HepG2 (cell line): ENCODE results near the gene SOAT2. TPM values are rescaled to one million over a fixed set of nuclear protein-coding genes. Genes with fewer than 3 reads are reported as not detected.
A peak's percentile ranks its signal among the peaks of the same experiment; 100 is the strongest.

ENCODE experiments used
- BORCS8-MEF2B ChIP-seq: sonication (generic); formaldehyde crosslinking; IDR thresholded peaks from 2 replicates; pipeline ENCODE4 v1.8.0; 2022; ENCODE audit warnings: mild to moderate bottlenecking, missing genetic modification reagents
- HNF4A ChIP-seq: sonication (generic); formaldehyde crosslinking; IDR thresholded peaks from 2 replicates; pipeline ENCODE4 v1.4.0; 2020; ENCODE audit warnings: missing genetic modification reagents
- ISL2 ChIP-seq: sonication (generic); formaldehyde crosslinking; IDR thresholded peaks from 2 replicates; pipeline ENCODE4 v1.5.0; 2020; ENCODE audit warnings: missing genetic modification reagents
- KDM5B ChIP-seq: sonication (generic); formaldehyde crosslinking; IDR thresholded peaks from 2 replicates; pipeline ENCODE4 v1.4.0; 2020; ENCODE audit warnings: missing genetic modification reagents, mild to moderate bottlenecking, borderline replicate concordance
- KMT2B ChIP-seq: IDR thresholded peaks from 2 replicates; pipeline ENCODE4 v1.6.1; 2016; ENCODE audit warnings: missing genetic modification reagents, missing compliant biosample characterization
- LBX2 ChIP-seq: sonication (generic); formaldehyde crosslinking; IDR thresholded peaks from 2 replicates; pipeline ENCODE4 v1.5.0; 2020; ENCODE audit warnings: missing genetic modification reagents, mild to moderate bottlenecking, borderline replicate concordance
- MXD4 ChIP-seq: IDR thresholded peaks from 2 replicates; pipeline ENCODE4 v1.6.1; 2016; ENCODE audit warnings: mild to moderate bottlenecking, missing biosample characterization, missing genetic modification reagents
- NKX3-1 ChIP-seq: sonication (generic); formaldehyde crosslinking; IDR thresholded peaks from 2 replicates; pipeline ENCODE4 v1.5.0; 2020; ENCODE audit warnings: missing genetic modification reagents
- PATZ1 ChIP-seq: sonication (generic); formaldehyde crosslinking; IDR thresholded peaks from 2 replicates; pipeline ENCODE4 v1.4.0; 2020; ENCODE audit warnings: missing genetic modification reagents
- PCBP2 ChIP-seq: fragments of 200-400 bp; formaldehyde crosslinking; optimal IDR thresholded peaks from 2 replicates; pipeline ENCODE3; 2018; ENCODE audit warnings: low read length, low read depth; ENCODE audit not compliant: poor library complexity, severe bottlenecking
- RBFOX2 ChIP-seq: fragments of 200-400 bp; formaldehyde crosslinking; IDR thresholded peaks from 2 replicates; pipeline ENCODE4 v1.6.1; 2017; ENCODE audit warnings: low read depth, mild to moderate bottlenecking, low read length
- RNF219 ChIP-seq: sonication (generic); formaldehyde crosslinking; IDR thresholded peaks from 2 replicates; pipeline ENCODE4 v1.5.0; 2020; ENCODE audit warnings: mild to moderate bottlenecking, missing genetic modification reagents
- SAFB2 ChIP-seq: sonication (generic); formaldehyde crosslinking; IDR thresholded peaks from 2 replicates; pipeline ENCODE4 v1.5.1; 2020; ENCODE audit warnings: missing genetic modification reagents, low read depth, mild to moderate bottlenecking, borderline replicate concordance
- SALL1 ChIP-seq: sonication (generic); formaldehyde crosslinking; IDR thresholded peaks from 2 replicates; pipeline ENCODE4 v1.8.0; 2022; ENCODE audit warnings: mild to moderate bottlenecking, missing genetic modification reagents
- TFDP1 ChIP-seq: IDR thresholded peaks from 2 replicates; pipeline ENCODE4 v1.6.1; 2016; ENCODE audit warnings: missing compliant biosample characterization, missing genetic modification reagents, borderline replicate concordance
- ZFP37 ChIP-seq: sonication (generic); formaldehyde crosslinking; IDR thresholded peaks from 2 replicates; pipeline ENCODE4 v1.4.0; 2020; ENCODE audit warnings: missing genetic modification reagents, borderline replicate concordance
- ZMYM2 ChIP-seq: sonication (generic); formaldehyde crosslinking; IDR thresholded peaks from 2 replicates; pipeline ENCODE4 v1.8.0; 2022; ENCODE audit warnings: mild to moderate bottlenecking, missing genetic modification reagents
- ZMYM4 ChIP-seq: sonication (generic); formaldehyde crosslinking; IDR thresholded peaks from 2 replicates; pipeline ENCODE4 v1.8.1; 2023; ENCODE audit warnings: mild to moderate bottlenecking, missing genetic modification reagents
- ZNF362 ChIP-seq: sonication (generic); formaldehyde crosslinking; IDR thresholded peaks from 2 replicates; pipeline ENCODE4 v1.4.0; 2020; ENCODE audit warnings: missing genetic modification reagents, mild to moderate bottlenecking, borderline replicate concordance
- ZNF549 ChIP-seq: sonication (generic); formaldehyde crosslinking; IDR thresholded peaks from 2 replicates; pipeline ENCODE4 v1.5.0; 2020; ENCODE audit warnings: missing genetic modification reagents
- ZNF768 ChIP-seq: sonication (generic); formaldehyde crosslinking; IDR thresholded peaks from 2 replicates; pipeline ENCODE4 v1.4.0; 2020; ENCODE audit warnings: missing genetic modification reagents
- ZNF891 ChIP-seq: sonication (generic); formaldehyde crosslinking; IDR thresholded peaks from 2 replicates; pipeline ENCODE4 v1.5.0; 2020; ENCODE audit warnings: mild to moderate bottlenecking, missing genetic modification reagents
- polyA plus RNA-seq, 8 experiments: library from polyadenylated mRNA; depleted of rRNA in 3 of 8; stranded (reverse) in 7 of 8; unstranded in 1 of 8; fragments of >200 nt; fragmentation: Illumina TruSeq in 4 of 8; extraction: Trizol in 4 of 8; gene quantifications; 2 replicates each; pipeline versions ENCODE4 v1.2.1 to v1.2.3, GENCODE V29; 2011 to 2016; ENCODE audit warnings: low read depth in 4 of 8, missing spikeins in 1 of 8, mixed read lengths in 1 of 8; ENCODE audit not compliant: insufficient read depth in 1 of 8
- total RNA-seq, 5 experiments: library from RNA; depleted of rRNA; stranded (reverse); fragments of >200 nt; fragmentation: Illumina TruSeq; extraction: Trizol; gene quantifications; 2 replicates each; pipeline ENCODE4 v1.2.3, GENCODE V29; 2016; ENCODE audit warnings: low read depth in 1 of 5

Gene SOAT2
- total and polyA plus RNA-seq, 2 of the 13 experiments (the other 11 are each of a cell fraction or from before 2014, with no cell fraction given), result 14.9 to 108 TPM

- TF ChIP-seq SAFB2 (CRISPR knock-in tag) (peak; percentile 36; the same call in 1 of the 2 replicates), KMT2B (CRISPR knock-in tag) (no peak; the same call in 1 of the 2 replicates), PCBP2 (no peak), HNF4A (peak; percentile 95), ZNF549 (no peak), KDM5B (CRISPR knock-in tag) (no peak), TFDP1 (CRISPR knock-in tag) (peak; percentile 4; the same call in 1 of the 2 replicates), ZMYM4 (CRISPR knock-in tag) (peak; percentile 63; the same call in 1 of the 2 replicates), RNF219 (CRISPR knock-in tag) (no peak), BORCS8-MEF2B (peak; percentile 80; the same call in 1 of the 2 replicates), RBFOX2 (peak; percentile 93), ZNF362 (CRISPR knock-in tag) (no peak), LBX2 (no peak), ZMYM2 (CRISPR knock-in tag) (no peak), PATZ1 (CRISPR knock-in tag) (peak; percentile 86), ISL2 (CRISPR knock-in tag) (no peak), ZNF891 (CRISPR knock-in tag) (0 out of 2 replicates have a peak, but pooled peaks have one; percentile 40), NKX3-1 (CRISPR knock-in tag) (no peak), ZFP37 (CRISPR knock-in tag) (no peak), ZNF768 (CRISPR knock-in tag) (peak; percentile 35; the same call in 1 of the 2 replicates), MXD4 (CRISPR knock-in tag) (peak; percentile 10; the same call in 1 of the 2 replicates), SALL1 (CRISPR knock-in tag) (peak; percentile 59)
Observed at GRCh38 chr12:53102883-53103807, at the start of gene SOAT2 (continued).
